ENCODE measurements around the gene GPRIN2.

GPRIN2 gene

GRCh38 chr10:46520941-46521340 is 35.5 kb downstream of the GPRIN2 start:
- DNase-seq (ENCODE audit: low read depth in 1 of 2, low spot score in 1 of 2) = no peak
- no peak overlapping the region for H3K27ac ChIP-seq (replicated peaks)
- no peaks in the 10 kb centered on the region for H3K27me3 ChIP-seq (ENCODE audit: insufficient read depth, poor library complexity, severe bottlenecking)
- TF ChIP-seq SPI1 (IDR thresholded peaks at IDR 0.05; ENCODE audit: borderline replicate concordance, low read depth) = no peak
- TF ChIP-seq POLR2AphosphoS5 (IDR thresholded peaks at IDR 0.05; ENCODE audit: low read depth) = no peak
- no peak for TF ChIP-seq GABPA (IDR thresholded peaks at IDR 0.05; ENCODE audit: low read depth)
- no peak for TF ChIP-seq CTCF (IDR thresholded peaks at IDR 0.05; ENCODE audit: insufficient read depth, low read length)
- no peak overlapping the region for H3K4me3 ChIP-seq (replicated peaks; ENCODE audit: insufficient read depth, low read length)

- no peak for DNase-seq (ENCODE audit: low read depth in 1 of 2, low spot score in 1 of 2)
- Histone ChIP-seq H3K4me3 (replicated peaks; ENCODE audit: insufficient read depth, low read length) (no peak overlapping the region), H3K27ac (replicated peaks) (no peak overlapping the region), H3K27me3 (ENCODE audit: insufficient read depth, poor library complexity, severe bottlenecking) (no peaks in the 10 kb centered on the region)
- TF ChIP-seq GABPA (IDR thresholded peaks at IDR 0.05; ENCODE audit: low read depth) (no peak), REST (IDR thresholded peaks at IDR 0.05; ENCODE audit: insufficient replicate concordance, low read depth) (no peak), POLR2AphosphoS5 (IDR thresholded peaks at IDR 0.05; ENCODE audit: low read depth) (no peak), CTCF (IDR thresholded peaks at IDR 0.05; ENCODE audit: insufficient read depth, low read length) (no peak), SPI1 (IDR thresholded peaks at IDR 0.05; ENCODE audit: borderline replicate concordance, low read depth) (no peak)
These were observed 36.1 kb downstream of the GPRIN2 start for GRCh38 chr10:46520381-46520780.

- Histone ChIP-seq H3K27me3 (ENCODE audit: insufficient read depth, poor library complexity, severe bottlenecking) (no peaks in the 10 kb centered on the region), H3K4me3 (replicated peaks; ENCODE audit: insufficient read depth, low read length) (no peak overlapping the region), H3K27ac (replicated peaks) (no peak overlapping the region)
- TF ChIP-seq SPI1 (IDR thresholded peaks at IDR 0.05; ENCODE audit: borderline replicate concordance, low read depth) (no peak), CTCF (IDR thresholded peaks at IDR 0.05; ENCODE audit: insufficient read depth, low read length) (no peak), REST (IDR thresholded peaks at IDR 0.05; ENCODE audit: insufficient replicate concordance, low read depth) (no peak), POLR2AphosphoS5 (IDR thresholded peaks at IDR 0.05; ENCODE audit: low read depth) (no peak), GABPA (IDR thresholded peaks at IDR 0.05; ENCODE audit: low read depth) (no peak)
- DNase-seq (ENCODE audit: low read depth in 1 of 2, low spot score in 1 of 2) = no peak
These were observed 38.3 kb downstream of the GPRIN2 start for GRCh38 chr10:46518028-46518725.

- TF ChIP-seq CTCF (IDR thresholded peaks at IDR 0.05; ENCODE audit: insufficient read depth, low read length) = no peak
- no peak for TF ChIP-seq GABPA (IDR thresholded peaks at IDR 0.05; ENCODE audit: low read depth)
- TF ChIP-seq POLR2AphosphoS5 (IDR thresholded peaks at IDR 0.05; ENCODE audit: low read depth) = no peak
- no peak for TF ChIP-seq SPI1 (IDR thresholded peaks at IDR 0.05; ENCODE audit: borderline replicate concordance, low read depth)
- Histone ChIP-seq H3K4me3 (replicated peaks; ENCODE audit: insufficient read depth, low read length) (no peak overlapping the region), H3K27ac (replicated peaks) (no peak overlapping the region), H3K27me3 (ENCODE audit: insufficient read depth, poor library complexity, severe bottlenecking) (no peaks in the 10 kb centered on the region)
- no peak for DNase-seq (ENCODE audit: low read depth in 1 of 2, low spot score in 1 of 2)
These were observed 38.9 kb downstream of the GPRIN2 start for GRCh38 chr10:46517541-46517940.

All from HL-60 (cell line).